T-cell (primary cell): ENCODE data around the gene IL18. TPM values are rescaled to one million over a fixed set of nuclear protein-coding genes. Genes with fewer than 3 reads are reported as not detected.

Experiments
- ATAC-seq, 4 experiments: fragments of 200-7000 bp in 3 of 4; fragments of 150-1000 bp in 1 of 4; cut with Tn5 transposase; replicated peaks in 1 of 4; 1 replicate in 3 of 4; 2 replicates in 1 of 4; pipeline ENCODE4 v1.10.0; 2021; ENCODE audit warnings: moderate library complexity in 3 of 4, mild to moderate bottlenecking in 2 of 4, moderate number of reproducible peaks in 1 of 4
- CTCF ChIA-PET, 2 donors: fragments of 300-600 bp; sonication (Branson Sonifier 250); formaldehyde crosslinking; loops; one replicate each; lab custom pipeline; 2022; ENCODE audit warnings: antibody characterized with exemption in 2 of 2; lab: Charles Lee
- POLR2A ChIA-PET, 2 donors: fragments of 300-600 bp; sonication (Branson Sonifier 250); formaldehyde crosslinking; loops; one replicate each; lab custom pipeline; 2022; ENCODE audit warnings: antibody characterized with exemption in 2 of 2; lab: Charles Lee
- DNase-seq, 35 experiments: peaks; one replicate each; pipeline versions ENCODE4 v3.0.0 to v3.0.0-alpha.2; 2013 to 2023
- H3K27ac ChIP-seq: one replicate; pipeline ENCODE4 v1.5.1; 2013; ENCODE audit warnings: low read length
- H3K27me3 ChIP-seq, 2 experiments: replicated peaks in 1 of 2; 1 replicate in 1 of 2; 2 replicates in 1 of 2; pipeline versions ENCODE4 v1.6.1 to v1.7.0; 2013; ENCODE audit warnings: low read length in 1 of 2, mixed read lengths in 1 of 2; ENCODE audit not compliant: control insufficient read depth in 2 of 2, insufficient read depth in 2 of 2; ENCODE audit errors: extremely low read depth in 1 of 2
- H3K36me3 ChIP-seq, 2 donors: 1 replicate in 1 of 2; 2 replicates in 1 of 2; pipeline versions ENCODE4 v1.6.1 to v1.7.0; 2013; ENCODE audit warnings: low read length in 1 of 2; ENCODE audit not compliant: control insufficient read depth in 2 of 2, insufficient read depth in 1 of 2; ENCODE audit errors: extremely low read depth in 1 of 2
- H3K4me1 ChIP-seq, 2 experiments: 1 replicate in 1 of 2; 2 replicates in 1 of 2; pipeline versions ENCODE4 v1.6.1 to v1.7.0; 2013; ENCODE audit warnings: low read length in 2 of 2, mixed read lengths in 1 of 2; ENCODE audit not compliant: insufficient read depth in 2 of 2, control insufficient read depth in 1 of 2; ENCODE audit errors: extremely low read depth in 1 of 2
- H3K4me3 ChIP-seq, 2 donors: 1 replicate in 1 of 2; 2 replicates in 1 of 2; pipeline versions ENCODE4 v1.5.1 to v1.7.0; 2013; ENCODE audit warnings: mild to moderate bottlenecking in 2 of 2, low read length in 1 of 2, moderate library complexity in 1 of 2; ENCODE audit not compliant: control insufficient read depth in 1 of 2; ENCODE audit errors: extremely low read depth in 1 of 2
- H3K9me3 ChIP-seq: 2 replicates; pipeline ENCODE4 v1.7.0; 2013
- H3K27ac Mint-ChIP-seq, 2 donors: one replicate each; pipeline ENCODE4 v1.8.0; 2020 to 2021; ENCODE audit warnings: mild to moderate bottlenecking in 2 of 2, mixed read lengths in 2 of 2
- H3K27me3 Mint-ChIP-seq, 2 donors: one replicate each; pipeline ENCODE4 v1.8.0; 2021 to 2022; ENCODE audit warnings: mixed read lengths in 2 of 2
- H3K36me3 Mint-ChIP-seq: one replicate; pipeline ENCODE4 v1.8.0; 2021; ENCODE audit warnings: mixed read lengths
- H3K4me1 Mint-ChIP-seq, 3 donors: one replicate each; pipeline ENCODE4 v1.8.0; 2020 to 2022; ENCODE audit warnings: mixed read lengths in 3 of 3, mild to moderate bottlenecking in 1 of 3
- H3K4me3 Mint-ChIP-seq, 3 donors: one replicate each; pipeline ENCODE4 v1.8.0; 2020 to 2022; ENCODE audit warnings: mild to moderate bottlenecking in 3 of 3, mixed read lengths in 3 of 3, moderate library complexity in 3 of 3
- H3K9me3 Mint-ChIP-seq, 3 donors: one replicate each; pipeline ENCODE4 v1.8.0; 2020 to 2022; ENCODE audit warnings: mixed read lengths in 3 of 3
- WGBS: methylation state at CpG from one replicate; pipeline ENCODE4 v1.1.5; 2013; ENCODE audit warnings: missing lambda C conversion rate; ENCODE audit not compliant: insufficient coverage; 5-methylcytosine and 5-hydroxymethylcytosine counted together
- total RNA-seq, 35 experiments: library from RNA in 6 of 35; stranded (reverse) in 6 of 35; fragments of 120-200 nt in 1 of 35; gene quantifications; one replicate each; pipeline versions ENCODE4 v1.2.1 to v1.2.4 and lab custom pipeline; 2013 to 2026

Gene IL18
- total RNA-seq, 5 donors from 2014 or later (not counting 1 experiment from before 2014, with no cell fraction given): 0.20 to 0.53 (median 0.35) TPM

DNA sequence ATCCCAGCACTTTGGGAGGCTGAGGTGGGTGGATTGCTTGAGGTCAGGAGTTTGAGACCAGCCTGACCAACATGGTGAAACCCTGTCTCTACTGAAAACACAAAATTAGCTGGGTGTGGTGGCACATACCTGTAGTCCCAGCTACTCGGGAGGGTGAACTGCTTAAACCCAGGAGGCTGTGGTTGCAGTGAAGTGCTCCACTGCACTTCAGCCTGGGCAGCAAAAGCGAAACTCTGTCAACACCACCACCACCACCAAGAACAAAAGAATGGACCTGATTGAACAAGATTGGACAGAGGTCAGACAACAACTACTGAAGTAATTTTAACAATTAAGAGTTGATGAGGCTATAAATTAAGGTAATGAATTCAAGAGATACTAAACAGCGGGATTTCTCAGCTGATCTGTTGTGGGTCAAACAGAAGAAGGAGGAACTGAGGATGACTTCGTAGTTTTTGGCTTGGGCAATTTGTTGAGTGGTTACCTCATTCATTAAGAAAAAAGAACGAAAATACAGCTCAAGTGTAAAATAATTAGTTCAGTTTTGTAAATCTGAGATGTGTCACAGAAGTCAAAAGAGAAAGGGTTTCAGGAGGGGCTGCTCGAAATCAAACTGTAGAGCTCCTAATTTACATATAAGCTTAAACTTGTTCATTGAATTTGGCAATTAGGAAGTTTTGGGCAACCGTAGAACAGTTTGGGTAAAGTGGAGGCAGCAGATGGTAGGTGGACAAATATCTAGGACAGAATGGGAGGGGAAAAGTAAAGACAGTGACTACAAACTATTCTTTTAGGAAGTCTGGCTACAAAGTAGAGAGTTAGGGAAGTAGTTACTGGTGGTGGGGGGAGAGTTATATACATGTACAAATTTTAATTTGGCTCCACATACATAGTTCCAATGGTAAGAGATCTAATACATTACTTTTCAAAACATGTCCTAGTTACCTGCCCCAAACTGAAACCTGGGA lies 4.5 kb downstream of the IL18 start:
- H3K9me3 ChIP-seq: no peaks in the 10 kb centered on the region
- peaks cover 5 to 15% of the 10 kb centered on the region in 2 donors for H3K27me3 Mint-ChIP-seq
- no peaks in the 10 kb centered on the region for H3K27me3 ChIP-seq
- H3K27ac Mint-ChIP-seq: no peak overlapping the region
- ATAC-seq: no peak
- H3K9me3 Mint-ChIP-seq: no peaks in the 10 kb centered on the region
- no peak overlapping the region for H3K4me3 Mint-ChIP-seq
- peaks cover 0 to 4% (median 3%) of the 10 kb centered on the region in 3 donors for H3K4me1 Mint-ChIP-seq
- peaks cover 3% of the 10 kb centered on the region for H3K36me3 Mint-ChIP-seq
- 100% methylated on average over 2 of the region's 7 CpGs for WGBS
- no peak overlapping the region for H3K27ac ChIP-seq
- ChIA-PET POLR2A (interaction anchor here in 1 of 2 donors (0.6 kb wide), 1 partner anchor 233 kb away, joined by 3 read pairs; no protein-coding TSS in a partner anchor), CTCF (no interaction called here)
- H3K4me1 ChIP-seq: no peaks in the 10 kb centered on the region
- H3K36me3 ChIP-seq: peaks cover 0 to 4% of the 10 kb centered on the region in 2 donors
- no peak for DNase-seq
- no peak overlapping the region for H3K4me3 ChIP-seq

- no peak for ATAC-seq
Measured at GRCh38 chr11:112156956-112157766, 6.7 kb downstream of the IL18 start.

GRCh38 chr11:112156153-112156955 lies 7.5 kb downstream of the IL18 start:
- WGBS: no CpG with 5 or more reads among the region's 5 CpGs
- Mint-ChIP-seq H3K27ac (no peak overlapping the region), H3K27me3 (no peaks in the 10 kb centered on the region), H3K4me3 (no peak overlapping the region), H3K36me3 (peaks cover 3% of the 10 kb centered on the region), H3K4me1 (no peaks in the 10 kb centered on the region), H3K9me3 (no peaks in the 10 kb centered on the region)
- H3K9me3 ChIP-seq: no peaks in the 10 kb centered on the region
- no peak for DNase-seq
- H3K36me3 ChIP-seq: peaks cover 0 to 4% of the 10 kb centered on the region in 2 donors
- H3K4me3 ChIP-seq: no peak overlapping the region
- H3K27me3 ChIP-seq: no peaks in the 10 kb centered on the region
- no peak for ATAC-seq
- no peaks in the 10 kb centered on the region for H3K4me1 ChIP-seq
- H3K27ac ChIP-seq: no peak overlapping the region
- ChIA-PET CTCF (interaction anchor here (0.6 to 1.0 kb wide), 2 partner anchors 26 to 43 kb away, joined by 3 read pairs; no protein-coding TSS in a partner anchor), POLR2A (no interaction called here)

More at GRCh38 chr11:112156956-112157766, 6.7 kb downstream of the IL18 start:
- H3K9me3 ChIP-seq: no peaks in the 10 kb centered on the region
- H3K36me3 ChIP-seq: peaks cover 0 to 4% of the 10 kb centered on the region in 2 donors
- no peaks in the 10 kb centered on the region for H3K4me1 ChIP-seq
- no peaks in the 10 kb centered on the region for H3K9me3 Mint-ChIP-seq
- H3K27ac Mint-ChIP-seq: no peak overlapping the region
- H3K4me3 Mint-ChIP-seq: no peak overlapping the region
- no peak overlapping the region for H3K4me3 ChIP-seq
- H3K4me1 Mint-ChIP-seq: no peaks in the 10 kb centered on the region
- ChIA-PET POLR2A (no interaction called here), CTCF (interaction anchor here (0.5 to 1.0 kb wide), 3 partner anchors 27 to 46 kb away, joined by 3 to 4 read pairs (median 3); no protein-coding TSS in a partner anchor)
- DNase-seq: no peak
- H3K36me3 Mint-ChIP-seq: peaks cover 3% of the 10 kb centered on the region
- no CpG with 5 or more reads among the region's 4 CpGs for WGBS
- H3K27ac ChIP-seq: no peak overlapping the region
- peaks cover 0 to 4% of the 10 kb centered on the region in 2 donors for H3K27me3 Mint-ChIP-seq
- H3K27me3 ChIP-seq: no peaks in the 10 kb centered on the region

DNA sequence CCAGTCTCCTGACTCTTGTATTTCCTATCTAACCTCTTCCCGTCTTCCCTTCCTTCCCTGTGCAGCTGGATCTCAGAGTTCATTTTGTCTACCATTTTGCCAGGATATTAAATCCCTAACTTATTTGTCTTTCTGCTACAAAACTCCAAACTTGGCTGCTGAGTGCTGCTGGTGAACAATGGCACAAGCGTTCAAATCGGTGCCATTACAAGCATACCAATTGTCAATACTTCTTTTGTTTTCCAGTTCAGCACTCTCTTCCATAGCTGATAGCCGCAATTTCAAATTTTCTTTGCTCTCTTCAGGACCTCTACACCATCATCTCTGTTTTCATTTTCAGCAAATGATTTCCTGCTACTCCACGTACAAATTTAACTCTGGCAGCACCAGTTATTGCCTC lies 13.4 kb downstream of the IL18 start:
- CTCF ChIA-PET: no interaction called here

DNA sequence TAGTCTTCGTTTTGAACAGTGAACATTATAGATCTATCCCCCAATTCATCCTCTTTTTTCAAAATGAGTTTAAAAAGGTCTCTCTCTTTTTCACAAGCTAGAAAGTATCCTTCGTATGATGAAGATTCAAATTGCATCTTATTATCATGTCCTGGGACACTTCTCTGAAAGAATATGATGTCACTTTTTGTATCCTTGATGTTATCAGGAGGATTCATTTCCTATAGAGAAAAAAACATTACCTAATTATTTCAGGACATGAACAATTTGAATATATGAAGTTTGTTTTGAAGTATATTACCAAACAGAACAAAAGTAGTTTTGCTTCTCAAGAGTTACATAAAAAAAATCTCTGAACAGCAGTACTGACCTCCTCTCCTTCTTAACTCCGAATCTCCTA lies 20.3 kb downstream of the IL18 start:
- H3K36me3 ChIP-seq: no peaks in the 10 kb centered on the region
- no peaks in the 10 kb centered on the region for H3K9me3 ChIP-seq
- DNase-seq: no peak
- peaks cover 0 to 9% (median 0%) of the 10 kb centered on the region in 3 donors for H3K9me3 Mint-ChIP-seq
- no peaks in the 10 kb centered on the region for H3K27me3 ChIP-seq
- no peak for ATAC-seq
- no CpG with 5 or more reads among the region's 3 CpGs for WGBS
- H3K27ac Mint-ChIP-seq: no peak overlapping the region
- H3K4me3 Mint-ChIP-seq: no peak overlapping the region
- H3K27ac ChIP-seq: no peak overlapping the region
- H3K4me3 ChIP-seq: no peak overlapping the region
- H3K4me1 Mint-ChIP-seq: no peaks in the 10 kb centered on the region
- H3K27me3 Mint-ChIP-seq: no peaks in the 10 kb centered on the region
- no peaks in the 10 kb centered on the region for H3K4me1 ChIP-seq
- CTCF ChIA-PET: no interaction called here
- POLR2A ChIA-PET: no interaction called here
- peaks cover 12% of the 10 kb centered on the region for H3K36me3 Mint-ChIP-seq

More for the DNA sequence above, 13.4 kb downstream of the IL18 start:
- Mint-ChIP-seq H3K9me3 (no peaks in the 10 kb centered on the region), H3K27me3 (no peaks in the 10 kb centered on the region), H3K27ac (no peak overlapping the region), H3K4me1 (no peaks in the 10 kb centered on the region), H3K36me3 (no peaks in the 10 kb centered on the region), H3K4me3 (no peak overlapping the region)
- H3K27me3 ChIP-seq: no peaks in the 10 kb centered on the region
- H3K9me3 ChIP-seq: no peaks in the 10 kb centered on the region
- no peak overlapping the region for H3K27ac ChIP-seq
- POLR2A ChIA-PET: no interaction called here
- no peak for DNase-seq
- no peak overlapping the region for H3K4me3 ChIP-seq
- ATAC-seq: no peak
- no peaks in the 10 kb centered on the region for H3K4me1 ChIP-seq
- WGBS: 76% methylated on average over 5 of the region's 5 CpGs
- no peaks in the 10 kb centered on the region for H3K36me3 ChIP-seq
